ENCODE measurements around the gene LRRC75A.

DNA sequence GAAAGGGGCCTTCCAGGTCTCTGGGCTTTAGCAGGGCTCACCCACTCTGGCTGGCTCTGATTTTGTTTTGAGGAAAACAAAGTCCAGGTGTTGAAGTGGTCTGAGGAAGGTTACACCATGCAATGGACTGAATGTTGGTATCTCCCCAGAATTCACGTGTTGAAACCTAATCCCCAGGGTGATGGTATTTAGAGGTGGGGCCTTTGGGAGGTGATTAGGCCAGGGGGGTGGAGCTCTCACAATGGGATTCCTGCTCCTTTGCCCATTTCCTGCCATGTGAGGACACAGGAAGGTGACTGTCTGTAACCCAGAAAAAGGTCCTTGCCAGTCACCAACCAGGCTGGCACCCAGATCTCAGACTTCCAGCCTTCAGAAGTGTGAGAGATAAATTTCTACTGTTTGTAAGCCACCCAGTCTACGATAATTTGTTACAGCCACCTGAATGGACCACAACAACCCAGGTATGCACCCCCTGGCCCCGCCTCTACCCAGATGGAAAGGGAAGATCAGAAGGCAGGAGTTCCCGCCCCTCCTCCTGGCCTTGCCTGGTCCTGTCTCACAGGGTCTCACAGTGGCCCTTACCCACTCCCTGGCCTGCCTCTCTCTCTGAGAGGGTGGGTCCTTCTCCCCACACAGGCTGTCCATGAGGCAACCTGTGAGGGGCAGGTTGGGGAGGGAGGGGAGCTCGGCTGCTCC is 32.0 kb downstream of the LRRC75A start:
- no peak for TF ChIP-seq EZH2 (IDR thresholded peaks at IDR 0.05; ENCODE audit: borderline replicate concordance, low read depth, low read length, severe bottlenecking)
- TF ChIP-seq, protein P1, sequence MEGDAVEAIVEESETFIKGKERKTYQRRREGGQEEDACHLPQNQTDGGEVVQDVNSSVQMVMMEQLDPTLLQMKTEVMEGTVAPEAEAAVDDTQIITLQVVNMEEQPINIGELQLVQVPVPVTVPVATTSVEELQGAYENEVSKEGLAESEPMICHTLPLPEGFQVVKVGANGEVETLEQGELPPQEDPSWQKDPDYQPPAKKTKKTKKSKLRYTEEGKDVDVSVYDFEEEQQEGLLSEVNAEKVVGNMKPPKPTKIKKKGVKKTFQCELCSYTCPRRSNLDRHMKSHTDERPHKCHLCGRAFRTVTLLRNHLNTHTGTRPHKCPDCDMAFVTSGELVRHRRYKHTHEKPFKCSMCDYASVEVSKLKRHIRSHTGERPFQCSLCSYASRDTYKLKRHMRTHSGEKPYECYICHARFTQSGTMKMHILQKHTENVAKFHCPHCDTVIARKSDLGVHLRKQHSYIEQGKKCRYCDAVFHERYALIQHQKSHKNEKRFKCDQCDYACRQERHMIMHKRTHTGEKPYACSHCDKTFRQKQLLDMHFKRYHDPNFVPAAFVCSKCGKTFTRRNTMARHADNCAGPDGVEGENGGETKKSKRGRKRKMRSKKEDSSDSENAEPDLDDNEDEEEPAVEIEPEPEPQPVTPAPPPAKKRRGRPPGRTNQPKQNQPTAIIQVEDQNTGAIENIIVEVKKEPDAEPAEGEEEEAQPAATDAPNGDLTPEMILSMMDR (IDR thresholded peaks at IDR 0.05; ENCODE audit: extremely low read depth in 1 of 2, insufficient read depth in 1 of 2, low read depth in 1 of 2, low read length in 2 of 2), result no peak
- TF ChIP-seq POLR2A (IDR thresholded peaks at IDR 0.05; ENCODE audit: low read depth, low read length), result no peak

Measured in endothelial cell of umbilical vein (primary cell).